ENCODE results near the gene GSTT2. TPM values are rescaled to one million over a fixed set of nuclear protein-coding genes. Genes with fewer than 3 reads are reported as not detected.
"Not testable (repeated sequence)": the region's sequence is repeated elsewhere in the genome, so short reads cannot be mapped to it uniquely, and the experiment has no call there.

Gene GSTT2
- total RNA-seq, 2 experiments from 2014 or later: not detected

DNA sequence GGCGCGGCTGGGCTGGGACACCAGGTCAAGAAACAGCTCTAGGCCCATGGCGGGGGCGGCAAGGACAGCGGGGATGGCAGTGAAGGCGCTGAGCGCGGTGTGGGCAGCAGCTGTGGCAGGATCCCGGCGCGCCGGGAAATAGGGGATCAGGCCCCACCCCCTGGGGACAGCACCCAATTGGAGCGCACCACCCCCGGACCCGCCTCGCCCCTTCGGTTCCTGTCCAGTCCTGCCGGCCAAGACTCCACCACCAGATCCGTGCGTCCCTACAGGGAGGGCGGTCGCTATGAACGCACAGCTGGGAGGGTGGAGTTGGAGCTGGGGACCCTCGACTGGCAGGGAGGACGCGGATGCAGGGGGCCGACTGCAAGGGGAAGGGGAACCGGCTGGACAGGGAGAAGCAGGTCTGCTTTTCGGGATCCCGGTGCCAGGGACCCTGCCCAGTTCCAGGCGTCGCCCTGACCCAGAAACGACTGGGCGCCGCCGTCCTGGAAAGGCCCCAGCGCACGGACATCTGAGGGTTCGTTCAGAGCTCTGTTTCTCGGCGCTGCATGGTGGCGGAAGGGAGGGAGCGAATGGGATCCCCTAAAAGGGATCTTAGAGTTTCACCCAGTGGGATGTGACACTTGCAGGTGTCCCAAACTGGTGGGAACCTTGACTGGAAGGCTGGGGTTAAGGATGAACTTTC lies 18.7 kb upstream of the GSTT2 start, which contains the start of gene GSTT2B:
Gene GSTT2B, minus strand, starts transcription at position 112 of the 688 bp plus-strand sequence. Its CDS starts 64 bp downstream, at position 48.
- H3K4me1 Mint-ChIP-seq; H3K27me3 Mint-ChIP-seq; H3K9me3 Mint-ChIP-seq (ENCODE audit: low read depth); H3K27ac Mint-ChIP-seq; DNase-seq; H3K36me3 Mint-ChIP-seq; H3K4me3 Mint-ChIP-seq; CTCF ChIA-PET: not testable (repeated sequence)
- peak; percentile 37 for ATAC-seq

DNA sequence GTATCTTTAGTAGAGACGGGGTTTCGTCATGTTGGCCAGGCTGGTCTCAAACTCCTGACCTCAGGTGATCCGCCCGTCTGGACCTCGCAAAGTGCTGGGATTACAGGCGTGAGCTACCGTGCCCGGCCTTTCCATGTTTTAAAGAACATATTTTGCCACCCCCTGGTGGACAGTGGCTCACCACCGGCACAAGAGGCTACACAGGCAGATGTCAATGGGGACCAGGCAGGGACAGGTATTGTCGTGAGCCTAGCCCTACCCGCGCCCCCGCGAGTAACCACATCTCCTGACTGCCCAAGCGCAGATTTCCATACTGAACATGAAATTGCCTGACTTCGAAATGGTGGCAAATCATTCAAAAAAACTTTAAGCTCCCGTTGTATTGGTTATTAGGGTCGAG lies 13.8 kb upstream of the GSTT2 start:
- H3K36me3 Mint-ChIP-seq: peaks cover 17% of the 10 kb centered on the region
- H3K4me1 Mint-ChIP-seq; DNase-seq; H3K4me3 Mint-ChIP-seq; H3K27me3 Mint-ChIP-seq; CTCF ChIA-PET; H3K27ac Mint-ChIP-seq; H3K9me3 Mint-ChIP-seq (ENCODE audit: low read depth): not testable (repeated sequence)
- peak; percentile 32 for ATAC-seq

DNA sequence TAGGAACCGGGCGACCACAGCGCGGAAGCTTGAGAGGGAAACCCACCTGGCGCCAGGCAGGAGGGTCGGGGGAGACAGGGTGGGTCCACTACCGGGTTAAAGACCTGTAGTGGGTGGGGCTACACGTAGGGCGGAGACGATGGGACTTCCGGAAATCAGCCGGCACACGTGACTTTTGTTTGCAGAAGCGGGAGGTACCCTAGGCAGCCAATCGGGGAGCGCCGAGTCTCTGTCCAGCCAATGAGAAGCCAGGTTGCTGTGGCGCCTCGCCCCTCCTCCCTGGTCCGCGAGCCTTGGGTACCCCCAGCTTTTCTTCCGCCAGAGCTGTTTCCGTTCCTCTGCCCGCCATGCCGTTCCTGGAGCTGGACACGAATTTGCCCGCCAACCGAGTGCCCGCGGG lies 13.4 kb upstream of the GSTT2 start, which contains the start of gene DDTL:
Gene DDTL, plus strand, starts transcription at position 321 of the 400 bp plus-strand sequence. Its CDS starts 27 bp downstream, at position 348.
- H3K4me1 Mint-ChIP-seq; DNase-seq; CTCF ChIA-PET; H3K27ac Mint-ChIP-seq; H3K4me3 Mint-ChIP-seq; H3K27me3 Mint-ChIP-seq; H3K9me3 Mint-ChIP-seq (ENCODE audit: low read depth): not testable (repeated sequence)
- peaks cover 22% of the 10 kb centered on the region for H3K36me3 Mint-ChIP-seq
- peak; percentile 99 for ATAC-seq

DNA sequence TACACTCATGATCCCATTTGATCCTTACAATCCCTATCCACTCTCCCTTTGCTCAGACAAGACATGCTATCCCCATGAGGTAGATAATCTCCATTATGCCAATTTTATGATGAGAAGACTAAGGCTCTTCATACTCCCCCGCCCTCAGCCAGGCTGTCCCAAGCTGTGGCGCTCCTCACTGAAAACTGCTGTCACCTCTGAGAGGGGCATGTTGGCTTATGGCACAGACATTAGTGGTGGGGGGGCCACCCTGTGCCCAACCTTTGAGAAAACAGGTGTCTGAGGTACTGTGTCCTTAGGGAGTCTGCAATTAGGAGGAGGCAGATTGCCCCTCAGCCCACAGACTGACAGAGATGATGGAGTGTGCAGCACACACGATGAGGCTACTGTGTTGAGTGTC lies 10.9 kb upstream of the GSTT2 start:
- Mint-ChIP-seq H3K27me3 (no peaks in the 10 kb centered on the region), H3K4me1 (peaks cover 11% of the 10 kb centered on the region), H3K9me3 (ENCODE audit: low read depth) (no peaks in the 10 kb centered on the region), H3K36me3 (peaks cover 26% of the 10 kb centered on the region), H3K27ac (no peak overlapping the region), H3K4me3 (no peak overlapping the region)
- no peak for ATAC-seq
- DNase-seq: no peak
- CTCF ChIA-PET: no interaction called here

DNA sequence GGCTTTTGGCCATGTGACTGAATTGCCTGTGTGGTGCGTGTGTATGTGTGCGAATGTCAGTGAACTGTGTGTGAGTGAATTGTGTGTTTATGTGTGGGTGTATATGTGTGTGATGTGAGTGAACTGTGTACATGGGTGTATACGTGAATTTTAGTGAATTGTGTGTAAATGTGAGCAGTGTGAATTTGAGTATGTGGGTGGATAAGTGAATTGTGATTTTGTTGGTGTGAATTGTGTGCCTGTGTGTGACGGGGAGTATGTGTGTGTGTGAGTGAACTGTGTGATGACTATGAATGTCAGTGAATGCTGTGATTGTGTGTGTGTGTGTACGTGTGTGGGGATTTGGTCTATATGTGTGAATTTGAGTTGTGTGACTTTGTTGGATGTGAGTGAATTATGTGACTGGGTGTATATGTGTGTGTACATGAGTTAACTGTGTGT lies 9.7 kb upstream of the GSTT2 start:
- H3K27me3 Mint-ChIP-seq: no peaks in the 10 kb centered on the region

DNA sequence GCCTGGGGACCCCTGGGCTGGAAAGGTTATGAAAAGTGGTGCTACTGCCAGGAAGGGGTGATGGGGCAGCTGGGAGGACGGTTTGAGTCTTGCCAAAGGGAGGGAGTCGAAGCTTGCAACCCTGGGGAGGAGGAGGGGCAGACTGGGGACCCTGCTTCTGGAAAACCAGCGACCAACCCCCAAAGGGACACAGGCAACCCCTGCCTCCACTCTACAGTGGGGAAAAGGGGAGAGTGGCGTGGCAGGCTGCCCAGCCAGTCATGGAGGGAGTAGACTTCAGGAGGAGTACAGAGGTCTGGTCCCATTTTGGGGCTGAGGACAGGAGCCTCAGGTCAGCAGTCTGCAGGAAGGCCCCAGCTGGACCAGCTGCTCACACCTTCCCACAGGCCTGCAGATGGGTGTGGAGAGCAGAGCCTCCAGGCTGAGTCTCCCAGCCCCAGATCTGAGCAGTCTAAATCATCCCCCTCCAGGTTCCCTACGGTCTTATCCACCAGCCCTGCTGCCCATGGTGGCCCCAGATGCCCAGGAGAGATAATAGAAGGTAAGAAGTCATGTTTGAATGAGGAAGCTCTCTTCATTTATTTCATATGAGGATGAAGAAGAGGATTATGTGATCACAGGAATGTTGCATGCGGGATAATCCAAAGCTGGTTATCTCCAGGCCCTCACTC lies 9.0 kb upstream of the GSTT2 start:
- CTCF ChIA-PET: no interaction called here
- Mint-ChIP-seq H3K9me3 (ENCODE audit: low read depth) (no peaks in the 10 kb centered on the region), H3K4me1 (peaks cover 11% of the 10 kb centered on the region), H3K27ac (no peak overlapping the region), H3K4me3 (no peak overlapping the region), H3K36me3 (peaks cover 26% of the 10 kb centered on the region), H3K27me3 (no peaks in the 10 kb centered on the region)
- no peak for DNase-seq
- ATAC-seq: no peak

More for the DNA sequence above, 9.7 kb upstream of the GSTT2 start:
- H3K36me3 Mint-ChIP-seq: peaks cover 26% of the 10 kb centered on the region
- CTCF ChIA-PET: no interaction called here
- no peak for ATAC-seq
- H3K4me1 Mint-ChIP-seq: peaks cover 11% of the 10 kb centered on the region
- H3K27ac Mint-ChIP-seq: no peak overlapping the region
- no peaks in the 10 kb centered on the region for H3K9me3 Mint-ChIP-seq (ENCODE audit: low read depth)
- DNase-seq: no peak
- no peak overlapping the region for H3K4me3 Mint-ChIP-seq

DNA sequence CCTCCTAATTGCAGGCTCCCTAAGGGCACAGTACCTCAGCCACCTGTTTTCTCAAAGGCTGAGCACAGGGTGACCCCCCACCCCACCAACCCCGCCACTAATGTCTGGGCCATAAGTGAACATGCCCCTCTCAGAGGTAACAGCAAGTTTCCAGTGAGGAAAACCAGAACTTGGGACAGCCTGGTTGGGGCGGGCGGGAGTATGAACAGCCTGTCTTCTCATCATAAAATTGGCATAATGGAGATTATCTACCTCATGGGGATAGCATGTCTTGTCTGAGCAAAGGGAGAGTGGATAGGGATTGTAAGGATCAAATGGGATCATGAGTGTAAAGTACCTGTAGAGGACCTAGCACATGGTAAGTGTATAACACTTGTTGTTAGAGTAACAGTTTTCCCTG lies 8.0 kb upstream of the GSTT2 start:
- H3K27me3 Mint-ChIP-seq; DNase-seq; H3K27ac Mint-ChIP-seq; H3K9me3 Mint-ChIP-seq (ENCODE audit: low read depth); CTCF ChIA-PET; ATAC-seq; H3K4me3 Mint-ChIP-seq: not testable (repeated sequence)
- peaks cover 11% of the 10 kb centered on the region for H3K4me1 Mint-ChIP-seq
- peaks cover 26% of the 10 kb centered on the region for H3K36me3 Mint-ChIP-seq

DNA sequence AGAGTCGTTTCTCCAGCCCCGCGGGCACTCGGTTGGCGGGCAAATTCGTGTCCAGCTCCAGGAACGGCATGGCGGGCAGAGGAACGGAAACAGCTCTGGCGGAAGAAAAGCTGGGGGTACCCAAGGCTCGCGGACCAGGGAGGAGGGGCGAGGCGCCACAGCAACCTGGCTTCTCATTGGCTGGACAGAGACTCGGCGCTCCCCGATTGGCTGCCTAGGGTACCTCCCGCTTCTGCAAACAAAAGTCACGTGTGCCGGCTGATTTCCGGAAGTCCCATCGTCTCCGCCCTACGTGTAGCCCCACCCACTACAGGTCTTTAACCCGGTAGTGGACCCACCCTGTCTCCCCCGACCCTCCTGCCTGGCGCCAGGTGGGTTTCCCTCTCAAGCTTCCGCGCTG lies 5.6 kb upstream of the GSTT2 start, which contains the start of gene DDT:
Gene DDT, minus strand, starts transcription at position 97 of the 400 bp plus-strand sequence. Its CDS starts 27 bp downstream, at position 70.
- H3K27me3 Mint-ChIP-seq; CTCF ChIA-PET; DNase-seq; H3K4me3 Mint-ChIP-seq; H3K27ac Mint-ChIP-seq; H3K9me3 Mint-ChIP-seq (ENCODE audit: low read depth): not testable (repeated sequence)
- peak; percentile 99 for ATAC-seq
- Mint-ChIP-seq H3K36me3 (peaks cover 21% of the 10 kb centered on the region), H3K4me1 (peaks cover 11% of the 10 kb centered on the region)

DNA sequence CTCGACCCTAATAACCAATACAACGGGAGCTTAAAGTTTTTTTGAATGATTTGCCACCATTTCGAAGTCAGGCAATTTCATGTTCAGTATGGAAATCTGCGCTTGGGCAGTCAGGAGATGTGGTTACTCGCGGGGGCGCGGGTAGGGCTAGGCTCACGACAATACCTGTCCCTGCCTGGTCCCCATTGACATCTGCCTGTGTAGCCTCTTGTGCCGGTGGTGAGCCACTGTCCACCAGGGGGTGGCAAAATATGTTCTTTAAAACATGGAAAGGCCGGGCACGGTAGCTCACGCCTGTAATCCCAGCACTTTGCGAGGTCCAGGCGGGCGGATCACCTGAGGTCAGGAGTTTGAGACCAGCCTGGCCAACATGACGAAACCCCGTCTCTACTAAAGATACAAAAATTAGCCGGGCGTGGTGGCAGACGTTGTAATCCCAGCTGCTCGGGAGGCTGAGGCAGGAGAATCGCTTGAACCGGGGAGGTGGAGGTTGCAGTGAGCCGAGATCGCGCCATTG lies 5.0 kb upstream of the GSTT2 start:
- H3K4me3 Mint-ChIP-seq; H3K9me3 Mint-ChIP-seq (ENCODE audit: low read depth); DNase-seq; CTCF ChIA-PET; H3K27me3 Mint-ChIP-seq; H3K27ac Mint-ChIP-seq: not testable (repeated sequence)
- peak; percentile 40 for ATAC-seq
- Mint-ChIP-seq H3K36me3 (peaks cover 18% of the 10 kb centered on the region), H3K4me1 (peaks cover 11% of the 10 kb centered on the region)

DNA sequence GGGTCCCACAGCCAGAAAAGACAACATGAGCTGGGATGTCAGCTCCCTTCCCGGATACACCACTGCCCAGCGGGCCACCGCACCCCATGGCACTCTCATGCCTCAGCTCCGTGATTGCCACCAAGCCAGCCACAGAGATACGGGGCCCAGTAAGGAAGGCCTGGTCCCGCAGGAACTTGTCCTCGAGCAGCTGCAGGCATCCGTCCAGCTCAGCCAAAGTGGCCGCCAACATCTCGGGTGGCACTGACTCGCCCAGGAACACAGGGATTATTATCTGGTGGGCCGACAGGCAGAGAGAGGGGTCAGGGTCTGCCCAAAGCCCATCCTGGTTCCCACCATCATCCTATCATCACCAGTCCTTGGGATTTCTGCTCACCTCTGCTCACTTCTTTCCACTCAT lies 2.6 kb upstream of the GSTT2 start:
- H3K27me3 Mint-ChIP-seq; H3K4me1 Mint-ChIP-seq; H3K9me3 Mint-ChIP-seq (ENCODE audit: low read depth); ATAC-seq; CTCF ChIA-PET; H3K27ac Mint-ChIP-seq; H3K36me3 Mint-ChIP-seq; H3K4me3 Mint-ChIP-seq; DNase-seq: not testable (repeated sequence)

DNA sequence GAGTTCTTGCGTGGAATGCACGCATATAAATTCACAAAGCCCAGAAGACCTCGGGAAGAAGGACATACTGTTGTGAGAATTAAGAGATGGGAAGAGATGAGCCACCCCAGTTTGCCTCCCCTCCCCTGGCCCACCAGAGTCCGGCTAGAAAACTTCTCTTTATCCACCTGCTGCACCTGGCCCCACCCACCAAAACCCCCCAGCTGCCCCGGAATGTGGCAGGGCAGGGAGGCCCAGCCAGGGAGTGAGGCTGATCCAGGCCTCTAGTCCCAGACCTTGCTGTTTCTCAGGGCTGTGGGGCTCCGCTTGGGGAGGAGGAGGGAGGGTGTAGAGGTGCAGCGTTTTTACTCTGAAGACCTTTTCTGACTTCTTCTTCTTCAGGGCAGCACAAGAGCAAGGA lies 633 bp downstream of the GSTT2 start:
- H3K4me3 Mint-ChIP-seq; CTCF ChIA-PET; H3K27me3 Mint-ChIP-seq; H3K36me3 Mint-ChIP-seq; ATAC-seq; H3K4me1 Mint-ChIP-seq; H3K9me3 Mint-ChIP-seq (ENCODE audit: low read depth); DNase-seq; H3K27ac Mint-ChIP-seq: not testable (repeated sequence)

DNA sequence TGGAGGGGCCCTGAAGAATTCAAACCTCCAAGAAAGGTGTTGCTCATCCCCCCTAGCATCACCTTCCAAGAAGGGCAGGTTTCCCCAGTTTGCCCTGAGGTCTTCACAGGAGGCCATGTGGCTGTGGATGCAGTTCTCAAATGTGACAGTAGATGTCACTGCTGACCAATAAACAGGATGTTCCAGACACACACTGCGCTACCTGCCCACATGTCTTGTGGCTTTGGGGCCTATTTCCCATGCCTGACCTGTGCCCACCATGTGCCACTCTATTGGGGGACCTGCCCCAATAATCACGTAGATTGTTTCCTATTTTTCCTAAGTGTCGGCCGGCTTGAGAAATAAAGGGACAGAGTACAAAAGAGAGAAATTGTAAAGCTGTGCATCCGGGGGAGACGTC lies 4.5 kb downstream of the GSTT2 start:
- Mint-ChIP-seq H3K4me3 (no peak overlapping the region), H3K27ac (no peak overlapping the region), H3K4me1 (no peaks in the 10 kb centered on the region), H3K9me3 (ENCODE audit: low read depth) (no peaks in the 10 kb centered on the region), H3K27me3 (no peaks in the 10 kb centered on the region), H3K36me3 (no peaks in the 10 kb centered on the region)
- DNase-seq: no peak
- CTCF ChIA-PET: no interaction called here
- ATAC-seq: no peak

DNA sequence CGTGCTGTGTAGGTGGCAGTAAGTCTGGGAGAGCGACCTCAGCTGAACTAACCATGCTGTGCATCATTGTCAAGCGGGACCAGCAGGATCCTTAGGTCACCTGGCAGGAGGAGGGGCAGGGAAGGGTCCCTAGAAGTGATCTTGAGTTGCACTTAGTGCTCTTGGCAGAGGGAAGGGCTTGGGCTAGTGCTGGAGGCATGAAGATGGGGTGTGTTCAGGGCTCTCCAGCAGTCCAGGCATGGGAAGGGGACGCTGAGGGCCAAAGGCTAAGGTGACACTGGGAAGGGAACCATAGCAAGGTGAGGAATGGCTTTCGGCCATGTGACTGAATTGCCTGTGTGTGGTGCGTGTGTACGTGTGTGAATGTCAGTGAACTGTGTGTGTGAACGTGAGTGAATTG lies 6.2 kb downstream of the GSTT2 start:
- H3K9me3 Mint-ChIP-seq (ENCODE audit: low read depth); CTCF ChIA-PET; H3K27me3 Mint-ChIP-seq; H3K36me3 Mint-ChIP-seq; H3K4me3 Mint-ChIP-seq; DNase-seq; ATAC-seq; H3K4me1 Mint-ChIP-seq; H3K27ac Mint-ChIP-seq: not testable (repeated sequence)

All from activated CD8-positive, alpha-beta memory T cell treated with anti-CD3 and anti-CD28 coated beads, Interleukin-2, amount 10 ng/mL, durations not matched to agents 7 days and 5 days (primary cell).